WTC11 (cell line): ENCODE results near the gene PCDHGA4. TPM values are rescaled to one million over a fixed set of nuclear protein-coding genes. Genes with fewer than 3 reads are reported as not detected.

Source experiments
- ATAC-seq: fragments of 200-7000 bp; cut with Tn5 transposase; 2 replicates; pipeline ENCODE4 v1.10.0; 2021; ENCODE audit warnings: mild to moderate bottlenecking, moderate library complexity
- Bru-seq: library from RNA; stranded (reverse); fragments of 400-500 nt; gene quantifications from one replicate; lab custom pipeline; 2021; lab: Mats Ljungman, UMichigan
- CTCF ChIA-PET: fragments of 300-600 bp; sonication (Branson Sonifier 250); formaldehyde crosslinking; loops from one replicate; lab custom pipeline; 2021; ENCODE audit warnings: antibody characterized with exemption; lab: Charles Lee
- POLR2A ChIA-PET: fragments of 350-600 bp; sonication (Branson Sonifier 250); formaldehyde crosslinking; loops from one replicate; lab custom pipeline; 2021; ENCODE audit warnings: antibody characterized with exemption; lab: Charles Lee
- DNase-seq: peaks from one replicate; pipeline ENCODE4 v3.0.0; 2021; ENCODE audit warnings: low spot score
- H3K27ac Mint-ChIP-seq: 2 replicates; pipeline ENCODE4 v1.8.0; 2021; ENCODE audit warnings: mixed read lengths
- H3K27me3 Mint-ChIP-seq: 2 replicates; pipeline ENCODE4 v1.8.0; 2021; ENCODE audit warnings: low read depth, mild to moderate bottlenecking, moderate library complexity, mixed read lengths
- H3K36me3 Mint-ChIP-seq: 2 replicates; pipeline ENCODE4 v1.8.0; 2021; ENCODE audit warnings: mixed read lengths
- H3K4me1 Mint-ChIP-seq: 2 replicates; pipeline ENCODE4 v1.8.0; 2022; ENCODE audit warnings: mixed read lengths
- H3K4me3 Mint-ChIP-seq: 2 replicates; pipeline ENCODE4 v1.8.0; 2021; ENCODE audit warnings: mild to moderate bottlenecking, moderate library complexity, mixed read lengths
- H3K9me3 Mint-ChIP-seq: 2 replicates; pipeline ENCODE4 v1.8.0; 2021; ENCODE audit warnings: mixed read lengths
- AR ChIP-seq: fragments of 250-450 bp; sonication (Bioruptor Pico); IDR thresholded peaks from 2 replicates; pipeline ENCODE4 v1.9.0; 2021; ENCODE audit warnings: mild to moderate bottlenecking
- ARID4B ChIP-seq: sonication (generic); formaldehyde crosslinking; IDR thresholded peaks from 2 replicates; pipeline ENCODE4 v1.8.0; 2023; ENCODE audit warnings: missing genetic modification reagents, mild to moderate bottlenecking, borderline replicate concordance
- GRHL2 ChIP-seq: fragments of 250-450 bp; sonication (Bioruptor Pico); IDR thresholded peaks from 2 replicates; pipeline ENCODE4 v1.8.0; 2022; ENCODE audit warnings: mild to moderate bottlenecking, moderate library complexity; ENCODE audit not compliant: insufficient replicate concordance, severe bottlenecking
- IRF1 ChIP-seq: sonication (generic); formaldehyde crosslinking; IDR thresholded peaks from 2 replicates; pipeline ENCODE4 v1.8.0; 2023; ENCODE audit warnings: missing genetic modification reagents
- RORB ChIP-seq: fragments of 250-450 bp; sonication (Bioruptor Pico); IDR thresholded peaks from 2 replicates; pipeline ENCODE4 v1.9.0; 2021; ENCODE audit warnings: mild to moderate bottlenecking
- SMAD4 ChIP-seq: sonication (generic); formaldehyde crosslinking; IDR thresholded peaks from 2 replicates; pipeline ENCODE4 v1.8.0; 2022; ENCODE audit warnings: mild to moderate bottlenecking, missing genetic modification reagents
- ZBTB43 ChIP-seq: sonication (generic); formaldehyde crosslinking; IDR thresholded peaks from 2 replicates; pipeline ENCODE4 v1.8.1; 2023; ENCODE audit warnings: mild to moderate bottlenecking, missing genetic modification reagents
- long read RNA-seq, 3 experiments: library from RNA in 1 of 3; library from capped mRNA in 1 of 3; library from polyadenylated mRNA in 1 of 3; unstranded in 2 of 3; stranded (forward) in 1 of 3; transcript quantifications; one replicate each; pipeline ENCODE4 v2.0.0, GENCODE V29; 2021
- total RNA-seq: library from RNA; stranded (reverse); gene quantifications from 3 replicates; pipeline ENCODE4 v1.2.3, GENCODE V29; 2021
- TF ChIP-seq, protein P1 (sequence below): fragments of 200-600 bp; IDR thresholded peaks from 2 replicates; pipeline ENCODE4 v1.8.0; 2022; ENCODE audit warnings: antibody characterized with exemption
- TF ChIP-seq, protein P2 (sequence below): fragments of 250-450 bp; sonication (Bioruptor Pico); conservative IDR thresholded peaks from 2 replicates; pipeline ENCODE4 v1.9.0; 2021; ENCODE audit warnings: mild to moderate bottlenecking
- TF ChIP-seq, protein P3 (sequence below): fragments of 250-450 bp; sonication (Bioruptor Pico); IDR thresholded peaks from 2 replicates; pipeline ENCODE4 v1.9.0; 2021; ENCODE audit warnings: mild to moderate bottlenecking, borderline replicate concordance
- TF ChIP-seq, protein P4 (sequence below): sonication (generic); formaldehyde crosslinking; IDR thresholded peaks from 2 replicates; pipeline ENCODE4 v1.8.1; 2022; ENCODE audit warnings: mild to moderate bottlenecking, moderate library complexity, missing genetic modification reagents

Gene PCDHGA4
- total RNA-seq (3.4 to 3.9 TPM (median 3.5 TPM) in 3 replicates), Bru-seq, nascent RNA (percentile 76 among the genes with signal in this experiment)
- long read RNA-seq, experiment 1 = 0 reads
- long read RNA-seq, experiment 2 = 0 reads
- long read RNA-seq, experiment 3 = 0 reads

- DNase-seq = no peak
- ATAC-seq = no peak
- Mint-ChIP-seq H3K4me3 (no peak within 1 kb of the TSS), H3K9me3 (peaks cover 54% of the 10 kb centered on the region), H3K4me1 (peaks cover 5% of the 10 kb centered on the region), H3K27ac (no peak within 1 kb of the TSS), H3K36me3 (peaks cover 57% of the 10 kb centered on the region)
- ChIA-PET POLR2A (no interaction called here), CTCF (interaction anchor here (0.6 to 2.5 kb wide), 15 partner anchors 11 to 206 kb away, joined by 3 to 11 read pairs (median 5); partner anchors contain the start of genes PCDHB15, PCDHGA1, PCDHGA10 and PCDHGA3)
- TF ChIP-seq ZBTB43 (CRISPR knock-in tag) = no peak
- TF ChIP-seq, protein P1, sequence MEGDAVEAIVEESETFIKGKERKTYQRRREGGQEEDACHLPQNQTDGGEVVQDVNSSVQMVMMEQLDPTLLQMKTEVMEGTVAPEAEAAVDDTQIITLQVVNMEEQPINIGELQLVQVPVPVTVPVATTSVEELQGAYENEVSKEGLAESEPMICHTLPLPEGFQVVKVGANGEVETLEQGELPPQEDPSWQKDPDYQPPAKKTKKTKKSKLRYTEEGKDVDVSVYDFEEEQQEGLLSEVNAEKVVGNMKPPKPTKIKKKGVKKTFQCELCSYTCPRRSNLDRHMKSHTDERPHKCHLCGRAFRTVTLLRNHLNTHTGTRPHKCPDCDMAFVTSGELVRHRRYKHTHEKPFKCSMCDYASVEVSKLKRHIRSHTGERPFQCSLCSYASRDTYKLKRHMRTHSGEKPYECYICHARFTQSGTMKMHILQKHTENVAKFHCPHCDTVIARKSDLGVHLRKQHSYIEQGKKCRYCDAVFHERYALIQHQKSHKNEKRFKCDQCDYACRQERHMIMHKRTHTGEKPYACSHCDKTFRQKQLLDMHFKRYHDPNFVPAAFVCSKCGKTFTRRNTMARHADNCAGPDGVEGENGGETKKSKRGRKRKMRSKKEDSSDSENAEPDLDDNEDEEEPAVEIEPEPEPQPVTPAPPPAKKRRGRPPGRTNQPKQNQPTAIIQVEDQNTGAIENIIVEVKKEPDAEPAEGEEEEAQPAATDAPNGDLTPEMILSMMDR = peak; percentile 73
- TF ChIP-seq, all 79 proteins: peak for 1
- peaks cover 8% of the 10 kb centered on the region for H3K27me3 Mint-ChIP-seq
Observed at GRCh38 chr5:141354900-141355469, at the start of gene PCDHGA4. Gene PCDHGA4, plus strand, starts transcription at chr5:141355021. Its CDS starts 87 bp downstream, at chr5:141355108.

DNA sequence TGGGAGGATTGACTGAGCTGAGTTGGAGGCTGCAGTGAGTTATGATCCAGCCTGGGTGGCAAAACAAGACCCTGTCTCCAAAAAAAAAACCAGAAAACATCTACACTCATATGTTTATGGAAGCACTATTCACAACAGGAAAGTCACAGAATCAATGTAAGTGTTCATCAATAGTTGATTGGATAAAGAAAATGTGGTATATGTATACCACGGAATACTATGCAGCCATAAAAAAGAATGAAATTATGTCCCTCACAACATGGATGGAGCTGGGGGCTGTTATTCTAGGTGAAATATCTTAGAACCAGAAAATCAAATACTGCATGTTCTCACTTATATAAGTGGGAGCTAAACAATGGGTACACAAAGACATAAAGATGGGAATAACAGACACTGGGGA, 48.2 kb upstream of the PCDHGA4 start:
- CTCF ChIA-PET = interaction anchor here (1.3 kb wide), 1 partner anchor 83 kb away, joined by 3 read pairs; the partner anchor contains the start of gene PCDHB14
- H3K9me3 Mint-ChIP-seq = peaks cover 8% of the 10 kb centered on the region
- no peak for DNase-seq
- no peak overlapping the region for H3K27ac Mint-ChIP-seq
- no peak overlapping the region for H3K4me3 Mint-ChIP-seq
- H3K27me3 Mint-ChIP-seq = no peaks in the 10 kb centered on the region
- H3K4me1 Mint-ChIP-seq = no peaks in the 10 kb centered on the region
- no peak for ATAC-seq
- POLR2A ChIA-PET = no interaction called here
- H3K36me3 Mint-ChIP-seq = no peaks in the 10 kb centered on the region; the same call in 1 of the 2 replicates
- TF ChIP-seq SMAD4 (no peak), RORB (CRISPR knock-in tag) (no peak), GRHL2 (CRISPR knock-in tag) (no peak), ARID4B (CRISPR knock-in tag) (no peak), AR (CRISPR knock-in tag) (no peak), IRF1 (CRISPR knock-in tag) (no peak)
- TF ChIP-seq, protein P2, sequence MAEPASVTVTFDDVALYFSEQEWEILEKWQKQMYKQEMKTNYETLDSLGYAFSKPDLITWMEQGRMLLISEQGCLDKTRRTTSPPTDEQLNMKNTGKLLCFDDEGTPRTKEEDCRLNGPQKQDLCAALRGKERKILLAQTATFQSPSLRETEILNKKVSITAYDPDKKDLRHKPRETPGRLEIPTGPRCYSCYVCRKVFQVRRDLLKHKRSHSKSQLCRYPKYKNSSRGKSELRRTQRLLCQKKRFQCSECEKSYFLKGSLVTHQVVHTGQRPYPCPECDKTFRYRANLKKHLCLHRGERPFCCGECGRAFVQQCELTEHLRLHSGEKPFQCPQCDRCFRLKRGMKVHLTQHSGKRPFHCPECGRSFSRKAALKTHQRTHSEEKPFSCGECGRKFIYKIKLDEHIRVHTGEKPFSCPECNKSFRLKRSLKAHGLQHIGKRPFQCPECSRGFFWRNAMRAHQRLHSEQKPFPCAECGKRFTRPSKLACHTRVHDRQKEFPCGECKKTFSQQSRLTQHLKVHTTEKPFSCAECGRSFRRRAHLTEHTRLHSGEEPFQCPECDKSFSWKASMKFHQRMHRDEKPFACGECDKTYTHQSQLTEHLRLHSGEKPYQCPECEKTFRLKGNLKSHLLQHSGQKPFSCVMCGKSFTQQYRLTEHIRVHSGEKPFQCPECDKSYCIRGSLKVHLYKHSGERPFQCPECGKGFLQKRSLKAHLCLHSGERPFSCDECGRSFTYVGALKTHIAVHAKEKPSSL (CRISPR knock-in tag) = no peak
- TF ChIP-seq, protein P3, sequence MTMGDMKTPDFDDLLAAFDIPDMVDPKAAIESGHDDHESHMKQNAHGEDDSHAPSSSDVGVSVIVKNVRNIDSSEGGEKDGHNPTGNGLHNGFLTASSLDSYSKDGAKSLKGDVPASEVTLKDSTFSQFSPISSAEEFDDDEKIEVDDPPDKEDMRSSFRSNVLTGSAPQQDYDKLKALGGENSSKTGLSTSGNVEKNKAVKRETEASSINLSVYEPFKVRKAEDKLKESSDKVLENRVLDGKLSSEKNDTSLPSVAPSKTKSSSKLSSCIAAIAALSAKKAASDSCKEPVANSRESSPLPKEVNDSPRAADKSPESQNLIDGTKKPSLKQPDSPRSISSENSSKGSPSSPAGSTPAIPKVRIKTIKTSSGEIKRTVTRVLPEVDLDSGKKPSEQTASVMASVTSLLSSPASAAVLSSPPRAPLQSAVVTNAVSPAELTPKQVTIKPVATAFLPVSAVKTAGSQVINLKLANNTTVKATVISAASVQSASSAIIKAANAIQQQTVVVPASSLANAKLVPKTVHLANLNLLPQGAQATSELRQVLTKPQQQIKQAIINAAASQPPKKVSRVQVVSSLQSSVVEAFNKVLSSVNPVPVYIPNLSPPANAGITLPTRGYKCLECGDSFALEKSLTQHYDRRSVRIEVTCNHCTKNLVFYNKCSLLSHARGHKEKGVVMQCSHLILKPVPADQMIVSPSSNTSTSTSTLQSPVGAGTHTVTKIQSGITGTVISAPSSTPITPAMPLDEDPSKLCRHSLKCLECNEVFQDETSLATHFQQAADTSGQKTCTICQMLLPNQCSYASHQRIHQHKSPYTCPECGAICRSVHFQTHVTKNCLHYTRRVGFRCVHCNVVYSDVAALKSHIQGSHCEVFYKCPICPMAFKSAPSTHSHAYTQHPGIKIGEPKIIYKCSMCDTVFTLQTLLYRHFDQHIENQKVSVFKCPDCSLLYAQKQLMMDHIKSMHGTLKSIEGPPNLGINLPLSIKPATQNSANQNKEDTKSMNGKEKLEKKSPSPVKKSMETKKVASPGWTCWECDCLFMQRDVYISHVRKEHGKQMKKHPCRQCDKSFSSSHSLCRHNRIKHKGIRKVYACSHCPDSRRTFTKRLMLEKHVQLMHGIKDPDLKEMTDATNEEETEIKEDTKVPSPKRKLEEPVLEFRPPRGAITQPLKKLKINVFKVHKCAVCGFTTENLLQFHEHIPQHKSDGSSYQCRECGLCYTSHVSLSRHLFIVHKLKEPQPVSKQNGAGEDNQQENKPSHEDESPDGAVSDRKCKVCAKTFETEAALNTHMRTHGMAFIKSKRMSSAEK (CRISPR knock-in tag) = no peak
- TF ChIP-seq, protein P4, sequence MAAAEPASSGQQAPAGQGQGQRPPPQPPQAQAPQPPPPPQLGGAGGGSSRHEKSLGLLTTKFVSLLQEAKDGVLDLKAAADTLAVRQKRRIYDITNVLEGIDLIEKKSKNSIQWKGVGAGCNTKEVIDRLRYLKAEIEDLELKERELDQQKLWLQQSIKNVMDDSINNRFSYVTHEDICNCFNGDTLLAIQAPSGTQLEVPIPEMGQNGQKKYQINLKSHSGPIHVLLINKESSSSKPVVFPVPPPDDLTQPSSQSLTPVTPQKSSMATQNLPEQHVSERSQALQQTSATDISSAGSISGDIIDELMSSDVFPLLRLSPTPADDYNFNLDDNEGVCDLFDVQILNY (CRISPR knock-in tag) = no peak
